Stimulated activated CD8-positive, alpha-beta memory T cell treated with anti-CD3 and anti-CD28 coated beads, Interleukin-15, amount 100 ng/mL, for 4 hours (primary cell): ENCODE results near the gene BBX.
"Not testable (repeated sequence)": the region's sequence is repeated elsewhere in the genome, so short reads cannot be mapped to it uniquely, and the experiment has no call there.

Source experiments
- DNase-seq, 2 donors: peaks; one replicate each; pipeline ENCODE4 v3.0.0-alpha.2; 2020; ENCODE audit warnings: low read depth in 2 of 2

BBX gene

DNA sequence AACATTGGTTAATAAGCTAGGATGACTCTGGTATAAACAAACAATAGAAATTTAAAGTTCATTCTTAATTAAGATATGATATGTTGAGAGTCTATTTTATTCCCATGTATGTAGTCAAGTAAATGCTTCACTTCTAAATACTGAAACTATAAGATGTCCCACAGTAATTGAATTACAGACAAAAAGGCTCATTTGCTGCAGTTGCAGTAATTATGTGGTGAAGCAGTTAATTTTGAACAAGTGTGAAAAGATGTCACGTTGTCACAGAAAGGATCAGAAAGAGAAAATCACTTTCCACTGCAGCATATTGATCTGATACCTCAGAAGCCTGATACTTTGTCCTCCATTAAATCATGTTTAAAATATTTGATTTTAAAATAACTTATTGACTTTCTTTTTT, 159.8 kb downstream of the BBX start:
- no peak for DNase-seq

DNA sequence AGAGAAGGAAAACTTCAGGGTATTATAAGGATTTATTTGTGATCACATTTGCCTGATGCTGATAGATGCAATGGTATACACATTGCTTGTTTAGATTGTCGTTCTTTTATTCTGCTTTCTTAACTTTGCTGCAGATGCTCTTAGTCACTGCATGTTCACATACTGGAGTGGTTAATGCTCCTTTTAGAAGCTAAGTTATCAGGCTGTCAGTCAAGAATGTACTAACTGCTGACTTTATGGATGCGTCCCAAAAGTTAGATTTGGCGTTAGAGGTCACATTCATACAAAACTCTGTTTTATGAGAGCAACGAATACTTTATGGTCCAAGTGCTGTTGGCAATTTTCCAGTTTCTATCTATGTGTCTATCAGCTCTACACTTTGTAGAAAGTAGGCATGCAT, 160.7 kb downstream of the BBX start:
- DNase-seq = no peak

DNA sequence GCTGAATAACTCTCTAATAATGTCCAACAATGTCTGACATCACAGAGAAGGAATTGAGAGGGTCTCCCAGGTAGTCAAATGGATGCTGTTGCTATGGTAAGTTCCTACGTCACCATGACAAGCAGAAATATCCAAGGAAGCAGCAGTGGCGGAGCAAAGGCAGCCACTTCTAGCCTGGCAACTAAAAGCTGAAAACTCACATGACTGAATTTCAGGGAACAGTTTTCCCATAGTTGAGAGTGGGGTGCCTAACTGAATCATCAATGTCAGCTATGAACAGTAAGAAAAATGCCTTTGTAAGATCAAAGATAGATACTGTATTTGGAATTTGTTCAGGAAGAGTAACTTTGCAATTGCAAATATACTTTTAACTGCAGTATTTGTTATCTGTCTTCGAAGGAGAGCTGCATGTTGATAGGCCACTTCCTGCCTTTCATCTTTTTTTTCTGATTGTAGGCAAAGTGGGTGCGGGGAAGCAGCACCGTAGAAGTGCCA, 161.7 kb downstream of the BBX start:
- no peak for DNase-seq

DNA sequence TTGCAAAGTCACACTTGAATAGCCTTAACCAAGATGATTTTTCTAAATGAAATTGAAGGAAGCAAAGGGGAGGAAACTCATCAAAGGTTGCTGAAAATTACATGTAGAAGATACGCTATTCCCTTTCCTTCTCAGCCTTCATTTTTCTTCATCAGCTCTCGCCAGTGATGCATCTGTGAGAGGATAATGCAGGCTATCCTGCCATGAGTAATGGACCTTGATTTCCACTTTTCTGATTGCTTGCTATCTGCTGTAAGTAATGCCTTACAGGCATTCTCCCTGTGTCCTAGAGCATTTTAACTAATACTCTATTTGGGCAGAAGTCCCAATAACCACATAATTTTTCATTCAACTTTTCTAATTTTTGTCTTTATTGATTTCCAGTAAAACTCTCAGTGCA, 162.6 kb downstream of the BBX start:
- no peak for DNase-seq

DNA sequence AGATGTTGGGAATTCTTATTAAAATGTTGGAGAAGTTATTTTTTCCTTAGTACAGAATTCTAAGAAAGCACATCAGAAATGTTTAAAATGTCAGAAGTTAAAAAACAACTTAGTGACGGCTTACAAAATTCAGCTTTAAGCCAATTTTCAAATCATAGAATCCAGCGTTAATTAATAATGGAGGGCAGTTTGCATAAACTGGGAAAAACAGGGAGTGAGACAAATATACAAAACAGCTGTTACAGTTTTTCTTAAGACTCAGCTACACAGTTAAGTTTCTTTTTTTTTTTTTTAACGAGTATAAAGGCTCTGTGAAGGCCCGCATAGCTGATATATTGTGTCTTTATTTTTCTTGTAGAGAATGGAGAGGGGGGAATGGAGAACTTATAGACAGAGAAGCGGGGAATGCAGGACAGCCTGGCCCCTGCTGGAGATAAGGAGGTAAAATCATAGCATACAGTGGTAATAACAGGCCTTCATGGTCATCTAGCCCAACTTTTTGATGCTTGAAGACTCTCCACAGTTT, 164.4 kb downstream of the BBX start:
- no peak for DNase-seq

DNA sequence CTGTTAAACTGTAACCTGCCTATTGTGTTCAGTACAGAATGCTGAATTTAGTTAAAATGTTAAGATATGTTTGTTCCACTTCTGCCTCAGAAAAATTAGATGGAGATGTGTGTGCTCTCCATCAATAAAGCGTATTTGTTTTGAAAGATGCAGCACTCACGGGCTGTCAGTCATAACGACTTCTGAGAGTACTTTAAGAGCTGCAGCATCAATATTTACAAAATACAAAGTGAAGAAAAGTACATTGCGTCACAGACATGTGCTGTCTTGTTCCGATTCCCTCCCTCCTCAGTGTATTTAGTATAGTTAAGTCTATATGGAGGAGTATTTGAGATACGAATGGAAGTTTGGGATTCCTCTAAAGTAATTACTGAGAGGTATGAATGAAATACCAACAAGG, 166.6 kb downstream of the BBX start:
- no peak for DNase-seq

DNA sequence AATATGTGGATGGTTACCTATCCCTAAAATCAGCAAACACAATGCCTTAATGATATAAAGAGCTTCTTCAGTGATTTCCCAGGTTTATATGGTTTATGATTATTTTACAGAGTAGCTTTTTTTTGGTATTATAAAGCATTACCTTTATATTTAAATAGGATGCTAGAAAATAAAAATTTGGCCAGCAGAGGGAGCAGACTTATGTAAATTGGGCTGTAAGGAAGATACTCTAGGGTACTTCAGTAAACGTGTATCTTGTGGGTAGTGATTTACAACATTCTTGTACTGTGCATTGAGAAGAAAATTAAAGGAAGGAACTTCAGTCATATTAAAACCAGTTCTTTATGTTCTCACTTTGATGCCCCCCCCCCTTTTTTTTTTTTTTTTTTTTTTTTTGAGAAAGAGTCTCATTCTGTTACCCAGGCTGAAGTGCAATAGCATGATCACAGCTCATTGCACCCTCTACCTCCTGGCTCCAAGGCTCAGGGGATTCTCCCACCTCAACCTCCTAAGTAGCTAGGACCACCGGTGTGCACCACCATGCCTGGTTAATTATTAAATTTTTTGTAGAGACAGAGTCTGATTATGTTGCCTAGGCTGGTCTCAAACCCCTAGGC, 167.9 kb downstream of the BBX start:
- no peak for DNase-seq

DNA sequence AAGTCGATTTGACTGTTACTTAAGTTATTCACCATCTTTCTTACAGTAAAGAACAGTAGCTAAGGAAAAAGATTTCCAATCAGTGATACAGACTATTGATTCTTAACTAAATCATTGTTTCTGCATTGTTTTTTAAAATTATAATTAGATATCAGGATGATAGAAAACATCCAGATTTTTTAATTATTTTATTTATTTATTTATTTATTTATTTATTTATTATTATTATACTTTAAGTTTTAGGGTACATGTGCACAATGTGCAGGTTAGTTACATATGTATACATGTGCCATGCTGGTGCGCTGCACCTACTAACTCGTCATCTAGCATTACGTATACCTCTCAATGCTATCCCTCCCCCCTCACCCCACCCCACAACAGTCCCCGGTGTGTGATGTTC, 169.2 kb downstream of the BBX start:
- DNase-seq = not testable (repeated sequence)

DNA sequence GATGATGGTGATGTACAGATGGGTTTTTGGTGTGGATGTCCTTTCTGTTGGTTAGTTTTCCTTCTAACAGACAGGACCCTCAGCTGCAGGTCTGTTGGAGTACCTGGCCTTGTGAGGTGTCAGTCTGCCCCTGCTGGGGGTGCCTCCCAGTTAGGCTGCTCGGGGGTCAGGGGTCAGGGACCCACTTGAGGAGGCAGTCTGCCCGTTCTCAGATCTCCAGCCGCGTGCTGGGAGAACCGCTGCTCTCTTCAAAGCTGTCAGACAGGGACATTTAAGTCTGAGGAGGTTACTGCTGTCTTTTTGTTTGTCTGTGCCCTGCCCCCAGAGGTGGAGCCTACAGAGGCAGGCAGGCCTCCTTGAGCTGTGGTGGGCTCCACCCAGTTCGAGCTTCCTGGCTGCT, 174.6 kb downstream of the BBX start:
- DNase-seq = not testable (repeated sequence)

DNA sequence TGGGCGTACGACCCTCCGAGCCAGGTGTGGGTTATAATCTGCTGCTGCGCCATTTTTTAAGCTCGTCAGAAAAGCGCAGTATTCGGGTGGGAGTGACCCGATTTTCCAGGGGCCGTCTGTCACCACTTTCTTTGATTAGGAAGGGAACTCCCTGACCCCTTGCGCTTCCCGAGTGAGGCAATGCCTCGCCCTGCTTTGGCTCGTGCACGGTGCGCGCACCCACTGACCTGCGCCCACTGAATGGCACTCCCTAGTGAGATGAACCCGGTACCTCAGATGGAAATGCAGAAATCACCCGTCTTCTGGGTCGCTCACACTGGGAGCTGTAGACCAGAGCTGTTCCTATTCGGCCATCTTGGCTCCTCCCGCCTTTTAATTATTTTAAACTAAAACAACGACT, 175.1 kb downstream of the BBX start:
- not testable (repeated sequence) for DNase-seq

DNA sequence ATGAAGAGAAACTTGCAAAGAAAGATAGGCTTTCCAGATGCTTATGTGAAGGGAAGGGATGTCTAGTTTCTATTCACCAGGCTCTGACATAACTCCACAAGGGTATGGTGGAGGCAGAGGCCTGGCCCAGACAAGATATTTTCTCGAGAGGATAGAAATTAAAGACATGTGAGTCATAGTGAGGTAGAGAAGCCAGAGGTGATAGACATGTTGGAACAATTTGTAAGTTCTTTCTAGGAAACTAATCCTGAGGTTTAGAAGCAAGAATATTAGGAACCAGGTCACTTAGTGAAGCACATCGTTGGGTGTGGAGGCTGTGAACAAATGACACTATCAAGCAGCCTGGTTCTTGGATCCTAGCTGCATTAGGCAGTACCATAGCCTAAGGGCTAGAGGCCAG, 176.9 kb downstream of the BBX start:
- no peak for DNase-seq

DNA sequence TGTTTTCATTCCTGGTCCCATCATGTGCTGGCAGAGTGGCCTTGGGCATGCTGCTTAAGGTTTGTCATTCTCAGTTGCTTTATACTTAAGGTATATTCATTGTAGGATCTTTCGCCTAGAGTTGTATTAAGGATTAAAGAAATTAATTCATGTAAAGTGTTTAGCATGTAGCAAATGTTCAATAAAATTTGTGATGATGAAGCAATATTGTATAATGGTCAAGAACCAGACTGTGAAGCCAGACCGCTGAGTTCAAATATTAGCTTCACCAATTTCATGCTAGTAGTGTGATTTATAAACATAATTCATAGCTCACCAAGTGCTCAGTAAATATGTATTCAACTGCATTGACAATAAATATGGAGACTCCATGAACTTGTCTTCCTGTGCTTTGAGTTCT, 178.5 kb downstream of the BBX start:
- DNase-seq = no peak

DNA sequence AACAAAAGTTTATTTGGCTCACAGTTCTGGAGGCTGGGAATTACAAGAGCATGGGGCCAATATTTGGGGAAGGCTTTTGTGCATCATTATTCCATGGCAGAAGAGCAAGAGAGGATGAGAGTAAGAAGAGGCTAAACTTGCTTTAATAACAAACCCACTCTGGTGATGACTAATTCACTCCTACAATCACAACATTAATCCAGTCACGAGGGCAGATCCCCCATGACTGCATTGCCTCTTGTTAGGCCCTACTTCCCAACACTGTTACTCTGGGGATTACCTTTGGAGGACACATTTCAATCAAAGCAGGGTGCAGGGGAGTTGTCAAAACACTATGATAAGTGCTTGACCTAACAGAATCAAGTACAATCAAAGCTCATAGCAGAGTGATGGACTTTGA, 181.7 kb downstream of the BBX start:
- DNase-seq = no peak

DNA sequence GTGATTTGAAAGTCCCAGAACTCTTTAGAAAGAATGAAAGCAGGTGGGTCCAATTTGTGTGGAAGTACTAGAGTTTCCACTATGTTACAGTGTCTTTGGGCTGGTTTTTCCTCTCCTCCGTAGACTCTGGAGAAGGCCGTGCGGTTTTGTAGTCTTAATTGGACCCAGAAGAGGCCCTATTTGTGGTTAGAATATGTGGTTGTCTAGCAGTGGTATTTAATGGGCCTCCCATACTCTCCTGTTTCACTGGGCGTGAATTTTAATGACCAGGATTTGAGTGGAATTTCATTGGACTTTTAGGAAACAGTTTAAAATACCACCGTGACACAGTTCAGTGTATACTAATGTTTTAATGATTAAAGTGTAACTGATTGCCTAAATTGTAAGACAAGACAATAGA, 182.3 kb downstream of the BBX start:
- DNase-seq = no peak

DNA sequence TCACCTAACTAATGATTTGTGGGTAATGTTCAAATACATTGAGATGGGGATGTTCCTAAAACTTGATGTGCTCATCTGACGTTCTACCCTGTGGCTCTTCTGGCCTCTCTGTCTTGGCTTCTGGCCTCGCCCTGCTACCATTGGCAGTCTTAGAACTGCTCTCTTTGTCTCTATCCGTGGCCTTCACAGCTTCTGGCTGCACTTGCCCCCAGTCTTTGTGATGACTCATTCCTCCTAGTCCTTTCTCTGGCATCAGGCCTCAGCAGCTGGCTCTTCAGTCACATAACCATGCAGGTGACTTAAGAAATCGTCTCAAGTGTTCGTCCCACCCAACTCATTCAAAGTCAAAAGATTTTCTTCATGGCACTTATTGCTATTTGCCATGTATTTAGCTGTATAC, 188.1 kb downstream of the BBX start:
- no peak for DNase-seq

DNA sequence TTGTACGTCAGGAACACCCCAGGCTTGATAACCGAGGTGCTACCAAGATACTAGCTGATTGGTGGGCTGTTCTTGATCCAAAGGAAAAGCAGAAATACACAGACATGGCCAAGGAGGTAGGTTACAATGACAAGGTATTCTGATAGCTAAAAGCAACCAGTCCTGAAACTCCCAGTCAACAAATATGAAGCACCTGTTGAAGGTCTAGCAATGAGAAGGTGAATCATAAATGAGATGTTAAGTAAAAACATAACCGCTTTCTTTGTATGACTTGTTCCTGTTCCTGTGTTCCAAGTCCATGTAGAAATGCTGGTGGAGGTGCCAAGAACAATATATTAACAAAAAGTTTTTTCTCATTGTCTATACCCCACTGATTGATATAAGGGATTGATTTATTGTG, 194.0 kb downstream of the BBX start:
- DNase-seq = no peak

DNA sequence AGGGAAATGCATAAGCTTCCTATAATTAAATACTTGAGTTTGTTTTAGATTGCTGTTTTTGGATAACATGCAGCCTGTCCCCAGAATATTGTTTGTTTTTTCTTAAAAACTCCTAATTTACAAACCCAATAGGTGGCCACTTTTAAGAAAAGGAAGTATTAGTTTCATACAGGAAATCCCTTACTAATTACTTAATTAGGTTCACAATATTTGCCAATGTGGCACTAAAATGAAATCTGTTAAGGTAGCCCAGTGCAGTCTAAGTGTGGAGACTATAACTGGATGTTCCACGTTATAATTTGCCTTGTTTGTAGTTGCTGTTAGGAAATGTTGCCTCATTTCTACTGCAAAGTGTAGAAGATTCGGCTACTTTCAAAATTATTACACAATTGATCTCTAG, 195.8 kb downstream of the BBX start:
- DNase-seq = no peak

DNA sequence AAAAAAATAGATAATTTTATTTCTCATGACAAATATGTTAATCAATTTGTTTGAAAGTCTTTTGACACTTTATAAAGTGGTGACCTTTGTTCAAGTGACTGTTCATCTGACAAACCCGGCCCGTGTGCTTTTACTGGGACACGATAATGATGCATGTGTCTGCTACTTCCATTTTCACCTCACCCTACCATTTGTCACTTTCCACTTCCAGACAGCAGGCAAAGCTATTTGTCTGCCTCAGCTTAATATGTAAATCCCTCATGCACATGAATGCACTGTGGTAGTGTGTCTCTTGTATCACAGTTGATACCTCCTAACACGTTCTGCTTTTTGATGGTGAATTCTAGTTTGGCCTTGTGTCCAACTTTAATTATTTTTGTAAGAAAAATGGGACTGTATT, 204.3 kb downstream of the BBX start:
- no peak for DNase-seq

DNA sequence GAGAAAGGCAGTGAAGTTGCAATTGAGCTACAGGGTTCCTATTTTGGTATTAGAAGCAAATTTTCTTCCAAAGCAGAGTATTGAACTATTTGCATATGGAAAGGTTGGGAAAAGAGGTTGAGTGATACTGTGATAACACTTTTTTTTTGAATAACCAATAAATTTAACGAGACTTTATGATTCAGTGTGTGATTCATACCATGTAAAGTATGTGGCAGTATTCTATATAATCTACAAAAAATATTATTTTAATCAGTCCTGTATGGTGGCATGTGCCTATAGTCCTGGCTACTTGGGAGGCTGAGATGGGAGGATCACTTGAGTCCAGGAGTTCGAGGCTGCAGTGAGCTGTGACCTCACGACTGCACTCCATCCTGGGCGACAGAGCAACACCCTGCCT, 206.9 kb downstream of the BBX start:
- no peak for DNase-seq

DNA sequence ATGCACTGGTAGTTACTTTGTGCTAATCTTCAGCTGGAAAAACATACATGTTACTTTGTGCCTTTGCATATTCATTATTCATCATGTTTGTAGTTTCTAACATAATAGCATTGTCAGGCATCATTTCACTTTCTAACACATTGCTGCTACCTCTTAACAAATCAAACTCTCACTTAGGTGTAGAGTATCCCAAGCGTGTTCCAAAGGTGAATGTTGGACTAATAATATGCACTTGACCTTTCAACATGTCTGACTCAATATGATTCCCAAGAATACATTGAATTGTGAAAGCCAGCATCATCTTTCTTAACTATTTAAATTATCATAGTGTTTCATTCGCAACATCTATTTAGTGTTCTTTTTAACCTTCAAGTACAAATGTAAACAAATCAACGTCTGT, 211.6 kb downstream of the BBX start:
- DNase-seq = no peak

DNA sequence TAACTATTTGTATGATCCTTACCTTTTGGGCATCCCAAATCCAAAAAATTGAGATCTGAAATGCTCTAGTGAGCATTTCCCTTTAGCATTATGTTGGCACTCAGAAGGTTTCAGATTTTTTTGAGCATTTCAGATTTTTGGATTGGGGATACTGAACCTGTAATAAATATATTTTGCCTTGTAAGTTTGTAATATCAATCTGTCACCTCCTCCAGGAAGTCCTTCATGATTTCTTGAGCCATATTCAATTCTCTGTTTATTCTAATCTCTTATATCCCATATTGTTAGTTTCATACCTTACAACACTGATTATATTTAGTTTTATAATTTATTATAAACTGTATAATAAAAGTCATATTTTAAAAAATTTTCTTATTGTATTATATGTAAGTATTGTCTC, 215.2 kb downstream of the BBX start:
- DNase-seq = no peak

DNA sequence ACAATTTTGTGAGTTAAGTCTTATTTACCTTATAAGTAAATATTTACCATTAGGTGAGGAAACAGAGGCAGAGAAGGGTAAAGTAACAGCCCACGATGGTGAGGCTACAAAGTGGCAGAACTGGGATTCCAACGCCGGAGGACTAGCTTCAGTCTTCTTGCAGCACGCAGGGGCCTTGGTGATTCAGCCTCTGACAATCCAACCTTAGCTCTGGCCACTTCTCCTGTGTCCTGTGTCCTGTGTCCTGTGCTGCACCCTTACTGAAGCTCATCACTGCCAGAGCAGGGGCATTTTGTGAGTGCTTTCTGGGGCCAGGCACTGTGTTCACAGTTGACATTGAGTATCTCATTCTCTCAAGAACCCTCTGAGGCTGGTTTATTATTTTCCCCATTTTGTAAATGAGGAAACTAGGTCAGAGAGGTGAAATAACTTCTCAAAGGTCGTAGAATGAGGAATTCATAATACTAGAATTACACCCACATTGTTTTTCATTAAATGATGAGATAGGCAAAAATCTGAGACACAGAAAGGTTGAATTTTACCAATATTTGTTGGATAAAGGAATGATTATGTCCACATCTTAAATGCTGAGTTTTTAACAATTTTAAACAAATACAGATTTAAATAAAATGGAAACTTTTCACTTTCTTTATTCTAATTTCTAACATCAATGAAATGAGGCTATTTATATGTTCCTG, 215.9 kb downstream of the BBX start:
- DNase-seq = no peak

DNA sequence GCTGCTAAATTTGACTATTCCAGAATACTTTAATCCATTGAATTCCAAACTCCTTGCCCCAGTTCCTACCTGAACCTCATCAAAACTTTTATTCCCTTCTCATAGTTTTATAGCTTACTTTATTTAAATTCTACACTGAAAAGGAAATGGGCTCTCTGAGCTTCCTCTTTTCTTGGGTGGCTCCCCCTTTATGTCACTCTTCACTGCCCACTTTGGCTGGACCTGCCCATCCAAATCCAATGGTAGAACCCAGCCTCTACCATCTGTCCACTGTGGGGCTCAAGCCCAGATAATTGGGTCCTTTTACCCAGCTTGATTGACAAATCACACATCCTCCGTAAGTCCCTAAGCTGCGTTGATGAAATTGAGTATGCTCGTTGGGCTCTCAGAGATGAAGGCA, 216.5 kb downstream of the BBX start:
- DNase-seq = no peak
